ENCODE data around the gene NRCAM.
"Not testable (repeated sequence)": the region's sequence is repeated elsewhere in the genome, so short reads cannot be mapped to it uniquely, and the experiment has no call there.

The NRCAM gene

DNA sequence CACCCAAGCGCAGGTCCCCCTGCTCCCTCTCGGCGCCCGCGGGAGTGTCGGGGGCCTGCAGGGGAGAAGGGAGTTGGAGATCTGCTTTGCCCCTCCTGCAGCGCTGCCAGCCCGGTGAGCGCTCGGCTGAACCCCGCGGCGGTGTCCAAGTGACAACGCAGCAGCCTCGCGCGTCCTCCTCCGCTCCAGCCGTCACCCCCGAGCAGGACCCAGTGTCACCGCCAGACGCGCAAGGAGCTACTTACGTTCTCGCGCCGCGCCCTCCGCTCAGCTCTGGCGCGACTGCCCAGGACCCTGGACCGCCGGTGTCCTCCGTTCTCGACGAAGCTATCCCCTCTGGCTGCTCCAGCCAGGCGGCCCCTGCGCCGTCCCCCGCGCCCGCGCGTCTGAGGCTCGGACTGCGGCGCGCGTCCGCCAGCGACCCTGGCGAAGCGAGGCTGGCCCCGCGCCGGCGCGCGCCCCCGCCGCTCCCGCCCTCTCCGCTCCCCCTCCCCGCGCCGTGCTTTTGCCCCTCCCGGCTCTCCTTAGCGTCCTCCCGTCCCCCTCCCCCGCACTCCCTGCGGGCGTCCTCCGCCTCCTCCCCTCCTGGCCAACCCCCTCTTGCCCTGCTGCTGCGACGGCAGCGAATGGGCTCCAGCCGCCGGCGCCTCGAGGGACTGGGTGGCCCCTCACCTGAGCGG is at the start of gene NRCAM:
NRCAM (minus strand) TSS at position 439 of the 680 bp plus-strand sequence. CDS start 216,372 bp downstream, outside the sequence.
- no peak for DNase-seq

DNA sequence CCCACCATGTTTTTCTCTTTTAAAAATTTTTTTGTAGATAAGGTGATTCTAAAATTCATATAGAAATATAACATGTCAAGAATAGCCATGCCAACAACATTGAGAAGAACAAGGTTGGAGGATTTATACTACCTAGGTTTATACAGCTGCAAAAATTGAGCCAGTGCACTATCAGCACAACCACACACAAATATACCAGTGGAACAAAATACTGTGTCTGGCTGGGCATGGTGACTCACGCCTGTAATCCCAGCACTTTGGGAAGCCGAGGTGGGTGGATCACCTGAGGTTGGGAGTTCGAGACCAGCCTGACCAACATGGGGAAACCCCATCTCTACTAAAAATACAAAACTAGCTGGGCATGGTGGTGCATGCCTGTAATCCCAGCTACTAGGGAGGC is 48.3 kb upstream of the NRCAM start:
- DNase-seq = not testable (repeated sequence)

DNA sequence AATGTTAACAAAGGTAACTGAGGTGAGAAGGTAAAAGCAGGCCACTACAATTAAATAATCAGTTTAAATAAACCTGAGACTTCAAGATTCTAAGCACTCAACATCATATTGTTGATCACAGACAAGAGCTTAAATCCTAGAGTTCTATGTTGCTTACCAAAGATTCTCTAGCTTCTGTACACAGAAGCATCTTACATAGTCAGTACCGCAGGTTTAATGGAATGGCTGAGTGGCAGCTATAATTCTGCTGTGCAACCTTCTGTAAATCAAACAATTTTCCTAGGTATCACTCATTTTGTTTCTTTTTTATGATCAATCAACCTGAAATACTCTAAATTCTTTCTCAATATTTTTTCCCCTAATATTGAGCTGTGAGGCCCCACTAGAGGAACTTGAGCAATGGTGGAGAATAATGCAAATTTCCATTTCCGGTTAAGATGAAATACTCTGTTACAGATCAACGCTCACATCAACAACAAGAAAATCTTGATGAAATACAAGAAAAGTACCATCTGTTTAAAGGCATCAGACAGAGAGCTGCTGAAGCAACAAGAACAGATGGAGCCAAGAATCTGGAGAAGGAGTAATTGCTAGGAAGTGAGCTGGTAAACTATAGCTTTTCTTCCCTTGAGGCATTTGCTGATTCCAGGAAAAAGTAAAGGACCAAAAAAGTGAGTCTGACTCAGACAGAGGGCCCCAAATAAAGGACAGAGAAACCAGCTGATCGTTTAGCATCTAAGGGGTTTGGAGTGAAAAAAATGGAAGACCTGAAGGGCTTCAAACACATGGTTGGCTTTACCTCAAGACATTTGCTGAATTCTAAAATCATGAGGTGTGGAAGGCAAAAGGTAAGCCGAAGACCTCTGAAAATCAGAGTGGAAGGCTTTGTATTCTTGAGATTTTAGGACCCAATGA is 47.1 kb upstream of the NRCAM start:
- no peak for DNase-seq

DNA sequence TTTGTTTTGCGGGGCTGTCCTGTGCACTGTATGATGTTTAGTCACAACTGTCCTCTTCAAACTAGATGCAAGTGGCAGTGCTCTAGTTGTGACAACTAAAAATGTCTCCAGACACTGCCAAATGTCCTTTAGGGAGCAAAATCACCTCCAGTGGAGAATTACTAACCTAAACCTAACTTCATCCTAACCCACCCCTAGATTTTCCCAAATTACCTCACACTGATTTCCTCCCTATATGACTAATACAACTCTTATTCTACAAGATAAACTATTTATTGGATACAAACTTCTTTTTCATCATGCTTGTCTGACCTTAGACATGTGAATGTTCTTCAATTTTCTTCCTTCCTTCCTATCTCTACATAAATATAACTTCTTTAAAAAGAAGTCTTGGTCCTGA is 43.3 kb upstream of the NRCAM start:
- no peak for DNase-seq

DNA sequence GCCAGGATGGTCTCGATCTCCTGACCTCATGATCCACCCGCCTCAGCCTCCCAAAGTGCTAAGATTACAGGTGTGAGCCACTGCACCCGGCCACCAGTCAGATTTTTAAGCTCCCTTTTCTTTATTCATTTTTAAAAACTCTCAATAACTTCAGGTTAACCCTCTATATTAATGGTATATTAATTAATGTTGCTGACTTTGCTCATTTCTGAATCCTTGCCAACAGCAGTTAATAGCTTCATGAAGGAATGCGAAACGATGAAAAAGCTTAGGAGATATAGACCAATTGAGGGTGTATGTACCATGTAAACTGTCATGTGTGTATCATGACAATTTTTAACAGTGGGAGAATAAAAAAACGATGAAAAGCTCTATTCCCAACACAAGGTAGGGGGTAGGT is 42.2 kb upstream of the NRCAM start:
- no peak for DNase-seq

DNA sequence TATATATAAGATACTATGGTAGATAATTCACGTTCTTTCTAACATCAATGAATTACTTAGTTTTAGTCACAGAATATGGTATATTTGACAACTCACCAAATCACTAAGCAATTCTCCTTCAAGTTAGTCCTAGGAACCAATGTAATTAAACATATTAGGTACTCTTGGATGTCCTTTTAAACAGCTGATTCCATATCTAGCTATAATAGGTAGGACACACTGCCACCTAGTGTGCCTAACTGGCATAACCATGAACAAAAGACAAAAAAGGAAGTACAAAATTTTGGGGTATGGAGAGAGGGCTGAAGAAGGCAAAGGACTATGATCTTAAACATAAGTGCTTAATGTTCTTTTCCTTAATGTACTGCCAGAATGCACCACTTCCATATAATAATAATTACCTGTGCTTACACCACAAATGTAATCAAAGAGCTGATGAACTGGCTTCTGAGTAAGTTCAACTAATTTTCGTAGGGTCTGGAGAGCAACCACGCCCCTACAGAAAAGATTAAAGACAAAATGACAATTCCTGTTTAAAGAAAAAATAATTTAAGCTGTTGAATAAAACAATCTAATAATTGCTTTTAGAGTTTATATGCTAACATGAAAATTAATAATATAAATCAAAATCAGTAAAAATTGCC is 41.0 kb upstream of the NRCAM start:
- DNase-seq = peak in 1 of 4 experiments; percentile 3

DNA sequence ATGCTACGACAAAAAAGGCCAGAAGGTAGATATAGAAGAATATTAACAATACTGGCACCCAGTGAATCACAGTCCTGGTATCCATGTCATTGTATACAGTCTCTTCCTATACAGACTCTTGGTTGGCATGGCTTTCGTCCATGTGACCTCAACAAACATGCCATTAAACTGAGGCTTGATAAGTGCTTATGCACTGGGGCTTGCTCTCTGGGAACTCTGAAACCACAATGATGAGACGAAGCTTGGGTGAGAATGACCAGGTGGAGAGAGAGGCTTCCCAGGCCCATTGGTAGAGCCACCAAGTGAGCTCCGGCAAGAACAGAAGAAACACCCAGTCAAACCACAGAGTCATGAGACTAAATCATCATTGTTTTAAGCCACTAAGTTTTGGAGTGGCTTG is 36.5 kb upstream of the NRCAM start:
- no peak for DNase-seq

DNA sequence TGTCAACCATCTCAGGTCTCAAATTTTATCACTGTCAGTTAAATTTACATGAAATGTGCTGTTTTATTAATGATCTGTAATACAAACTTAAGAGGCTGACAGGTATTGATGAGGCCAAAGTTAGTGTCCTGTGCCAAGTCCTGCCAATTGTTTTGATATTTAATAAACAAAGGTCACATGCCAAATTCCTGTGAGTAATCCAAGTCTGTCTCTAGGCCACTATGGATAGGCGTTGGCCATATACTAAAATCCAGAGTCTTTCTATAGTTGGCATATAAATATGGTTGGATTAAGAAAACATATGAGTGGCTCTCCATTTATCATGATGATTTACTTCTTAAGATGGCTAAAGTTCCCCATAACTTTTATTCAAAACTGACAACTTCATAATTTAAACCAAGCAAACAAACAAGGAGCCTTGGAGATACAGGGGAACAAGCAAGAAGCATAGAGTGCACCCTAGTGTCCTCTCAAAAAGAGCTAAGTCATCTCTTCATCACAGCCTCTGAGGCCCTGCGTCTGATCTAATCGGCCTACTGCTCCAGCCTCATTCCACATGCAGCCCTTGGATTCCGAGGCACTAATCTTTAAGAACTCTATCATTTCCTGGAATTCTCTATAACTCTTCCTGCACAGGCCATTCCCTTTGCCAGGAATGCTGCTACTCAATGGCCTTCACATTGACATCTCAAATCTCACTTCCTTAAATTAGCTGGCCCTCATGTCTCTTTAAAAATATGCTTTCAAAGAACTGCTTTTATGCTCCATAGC is 32.7 kb upstream of the NRCAM start:
- no peak for DNase-seq

DNA sequence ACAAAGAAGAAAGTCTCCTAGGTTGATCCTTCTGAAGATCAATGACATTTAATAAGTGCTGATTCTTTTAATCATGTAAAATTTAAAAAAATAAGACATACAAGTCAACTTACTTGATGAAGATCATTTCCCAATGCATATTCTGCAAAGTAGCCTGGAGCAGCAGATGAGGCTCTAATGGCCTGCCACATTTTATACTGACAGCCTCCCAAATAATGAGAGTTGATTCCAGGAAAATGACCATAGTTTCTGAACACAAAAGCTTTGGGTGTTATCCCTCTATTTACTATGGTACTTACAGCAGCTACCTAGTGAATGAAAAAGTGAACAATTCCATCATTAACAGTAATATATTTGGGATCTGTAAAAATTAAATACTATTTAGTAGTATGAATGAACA is 31.4 kb upstream of the NRCAM start:
- no peak for DNase-seq

DNA sequence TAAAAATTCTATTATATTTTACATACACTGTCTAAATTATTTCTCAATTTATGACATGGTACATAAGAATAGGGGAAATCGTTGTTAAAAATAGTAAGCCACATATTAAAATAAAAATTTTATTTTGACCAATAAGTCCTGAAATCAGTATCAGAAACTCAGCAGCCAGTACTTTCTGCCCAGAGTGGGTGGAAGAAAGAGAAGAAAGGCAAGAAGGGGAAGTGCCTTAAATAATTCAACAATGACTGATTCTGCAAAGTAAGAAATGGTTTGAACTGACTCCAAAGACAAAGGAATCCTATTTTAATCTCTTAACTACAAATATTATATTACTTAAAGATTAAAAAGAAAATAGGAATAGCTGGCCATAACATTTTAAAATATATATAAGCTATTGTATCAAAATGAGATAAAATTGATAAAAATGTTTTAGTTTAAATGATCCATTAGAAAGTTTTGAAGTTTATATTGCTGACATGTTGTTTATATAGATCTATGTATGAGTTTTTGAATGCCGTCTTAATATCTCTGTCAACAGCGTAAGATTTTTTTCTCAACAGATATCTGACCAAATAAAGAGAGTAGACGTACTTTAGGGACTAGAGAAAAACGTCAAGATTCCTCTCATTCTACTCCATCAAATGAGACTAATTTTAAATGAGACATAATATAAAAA is 30.2 kb upstream of the NRCAM start:
- no peak for DNase-seq

DNA sequence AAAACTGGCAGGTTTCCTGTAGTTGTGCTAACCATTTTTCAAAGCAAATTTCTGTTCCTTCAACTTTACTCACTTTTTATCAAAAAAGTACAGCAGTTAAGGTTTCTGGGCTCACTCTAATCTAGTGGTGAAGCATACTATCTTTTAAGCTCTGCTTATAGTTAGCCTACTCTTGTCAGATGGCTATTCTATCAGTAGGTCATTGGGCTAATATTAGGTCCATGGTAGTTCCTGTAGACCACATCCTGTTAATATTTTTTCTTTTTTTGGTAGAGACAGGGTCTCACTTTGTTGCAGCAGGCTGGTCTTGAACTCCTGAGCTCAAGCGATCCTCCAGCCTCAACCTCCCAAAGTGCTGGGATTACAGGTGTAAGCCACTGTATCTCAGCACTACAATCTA is 27.9 kb upstream of the NRCAM start:
- no peak for DNase-seq

DNA sequence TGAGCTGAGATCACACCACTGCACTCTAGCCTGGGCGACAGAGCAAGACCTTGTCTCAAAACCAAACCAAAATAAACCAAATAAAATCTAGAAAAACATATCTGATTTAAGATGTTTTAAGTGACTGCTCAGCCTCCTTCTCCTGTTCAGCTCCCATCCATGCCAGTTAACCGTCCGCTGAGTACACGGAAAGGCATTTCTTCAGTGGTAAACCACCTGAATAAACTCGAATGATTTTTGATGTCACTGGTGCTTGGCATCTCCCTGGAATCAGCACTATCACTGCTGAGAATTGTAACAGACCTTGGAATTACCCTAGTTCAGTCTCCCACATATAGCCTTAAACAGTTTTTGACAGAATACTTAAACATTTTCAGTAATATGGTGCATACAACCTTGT is 24.1 kb upstream of the NRCAM start:
- no peak for DNase-seq

DNA sequence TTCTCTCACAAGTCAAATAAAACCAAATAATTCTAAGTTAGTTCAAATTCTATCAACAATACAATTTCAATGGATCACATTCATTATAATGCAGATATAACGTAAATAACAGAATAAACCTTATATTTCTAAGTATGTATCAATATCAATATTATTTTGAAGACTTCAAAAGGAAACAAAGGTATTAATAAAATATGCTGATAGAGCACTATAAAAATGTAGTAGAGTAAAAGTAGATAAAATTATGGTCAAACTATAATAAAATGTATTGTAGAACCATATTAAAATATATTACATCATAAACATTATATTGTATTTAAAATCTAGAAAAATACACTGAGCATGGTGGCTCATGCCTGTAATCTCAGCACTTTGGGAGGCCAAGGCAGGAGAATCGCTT is 23.5 kb upstream of the NRCAM start:
- DNase-seq = no peak

DNA sequence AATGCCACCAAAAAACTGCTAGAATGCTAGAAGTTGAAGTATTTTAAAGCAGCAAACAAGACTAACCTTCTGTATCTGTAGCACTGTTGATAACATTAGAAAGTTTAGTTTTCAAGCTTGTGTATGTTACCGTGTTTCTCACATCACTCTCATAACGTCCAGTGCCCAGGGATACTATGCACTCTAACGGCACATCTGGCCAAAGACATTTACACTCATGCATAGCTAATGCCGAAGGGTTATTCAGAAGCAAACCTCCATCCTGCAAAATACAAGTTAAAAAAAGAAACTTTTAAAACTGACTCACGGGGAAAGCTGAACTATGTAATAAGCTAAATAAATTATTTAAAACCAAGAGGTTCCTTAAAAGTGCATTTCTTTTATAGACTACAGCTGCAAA is 22.9 kb upstream of the NRCAM start:
- DNase-seq = no peak

DNA sequence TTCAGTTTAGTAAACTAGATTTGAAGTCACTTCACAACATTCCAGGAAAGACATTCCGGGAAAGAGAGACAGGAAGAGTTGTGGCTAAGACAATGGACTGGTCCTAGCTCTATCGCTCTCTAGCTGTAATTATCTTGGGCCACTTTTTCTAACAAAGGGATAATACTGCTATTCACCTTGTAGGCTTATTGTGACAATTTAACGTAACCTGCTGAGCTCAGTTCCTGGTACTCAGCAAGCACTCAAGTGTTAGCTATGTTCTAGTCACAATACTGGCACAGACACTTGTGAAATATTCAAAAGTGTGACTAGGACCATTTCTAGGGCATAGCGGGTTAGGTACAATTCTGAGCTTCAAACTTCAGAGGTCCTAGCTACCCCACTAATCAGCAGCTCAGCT is 12.0 kb upstream of the NRCAM start:
- DNase-seq = no peak

DNA sequence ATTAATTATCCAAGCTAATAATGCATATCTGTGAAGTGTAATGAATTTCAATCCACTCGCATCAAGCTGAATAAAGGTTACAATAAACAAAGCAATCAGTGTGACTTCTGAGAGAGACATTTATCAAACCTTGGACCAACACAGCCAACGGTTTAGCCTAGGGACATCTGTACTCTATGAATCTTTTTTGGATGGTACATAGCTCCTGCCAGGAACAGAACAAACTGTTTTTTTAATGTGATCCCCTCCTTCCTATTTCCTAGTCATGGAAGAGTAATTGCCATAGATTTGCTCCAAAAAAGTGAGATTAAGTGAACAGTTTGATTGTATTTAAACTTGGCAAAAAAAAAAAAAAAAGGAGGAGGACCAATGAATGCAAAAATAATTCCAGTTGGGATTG is 11.2 kb upstream of the NRCAM start:
- no peak for DNase-seq

DNA sequence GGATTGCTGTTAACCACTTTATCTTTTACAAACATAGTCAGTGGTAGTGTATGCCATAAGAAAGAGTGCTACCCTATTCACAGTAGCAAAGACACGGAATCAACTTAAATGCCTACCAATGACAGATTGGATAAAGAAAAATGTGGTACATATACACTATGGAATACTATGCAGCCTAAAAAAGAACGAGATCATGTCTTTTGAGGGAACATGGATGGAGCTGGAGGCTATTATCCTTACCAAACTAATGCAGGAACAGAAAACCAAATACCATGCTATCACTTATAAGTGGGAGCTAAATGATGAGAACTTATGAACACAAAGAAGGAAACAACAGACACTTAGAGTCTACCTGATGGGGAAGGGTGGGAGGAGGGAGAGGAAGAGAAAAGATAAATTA is 10.1 kb upstream of the NRCAM start:
- DNase-seq = not testable (repeated sequence)

DNA sequence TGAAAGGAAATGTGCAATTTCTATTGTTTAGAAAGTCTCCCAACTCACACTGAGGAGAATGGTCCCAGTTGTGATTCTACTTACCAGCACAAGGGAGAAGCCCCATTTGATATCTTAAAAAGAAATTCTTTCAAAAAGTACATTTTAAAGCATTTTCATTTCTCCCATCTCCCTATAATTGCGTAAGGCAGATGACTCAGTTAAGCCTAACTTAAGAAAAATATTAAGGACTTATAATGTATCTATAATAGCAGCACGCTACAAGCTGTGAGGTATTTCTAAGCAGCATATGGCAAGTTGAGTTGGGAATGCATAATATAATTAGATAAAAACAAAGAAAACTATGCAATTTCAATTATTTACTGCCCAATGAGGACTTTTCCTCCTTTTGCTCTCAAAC is 8.5 kb upstream of the NRCAM start:
- DNase-seq = no peak

DNA sequence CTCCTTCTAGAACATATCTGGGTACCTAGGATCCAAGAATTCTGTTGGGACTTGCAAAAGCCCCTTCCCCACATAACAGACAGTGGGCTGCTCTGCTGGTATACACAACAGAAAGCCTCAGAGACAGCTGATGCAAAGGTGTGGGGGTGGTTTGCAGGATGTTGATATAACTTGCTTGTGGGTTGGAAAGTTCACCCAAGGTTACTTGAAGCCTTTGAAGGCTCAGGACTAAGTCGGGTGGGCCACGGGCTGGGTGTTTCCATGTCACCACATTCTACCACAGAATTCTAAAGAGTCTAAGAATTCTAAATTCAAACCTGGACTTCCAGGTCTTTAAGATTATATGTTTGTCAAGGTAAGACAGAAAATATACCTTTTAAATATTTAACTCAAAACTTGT is 7.4 kb upstream of the NRCAM start:
- no peak for DNase-seq

DNA sequence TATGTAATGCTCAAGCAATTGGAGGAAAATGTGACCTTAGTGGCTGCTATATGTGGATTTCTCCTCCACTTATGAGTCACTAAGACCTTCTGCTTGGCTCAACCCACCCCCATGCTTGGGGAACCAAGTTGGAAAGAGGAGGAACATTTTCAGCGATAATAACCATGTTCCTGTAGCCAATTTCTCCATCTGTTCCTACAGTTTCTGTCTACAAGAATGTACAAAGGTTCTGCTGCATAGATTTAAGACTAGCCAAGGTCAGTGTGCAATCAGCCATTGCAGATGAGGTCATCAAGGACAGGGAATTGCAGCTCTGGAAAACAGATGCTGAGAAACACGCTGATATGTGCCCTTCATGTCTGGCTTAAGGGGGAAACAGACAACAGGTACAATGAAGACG is 5.6 kb upstream of the NRCAM start:
- no peak for DNase-seq

DNA sequence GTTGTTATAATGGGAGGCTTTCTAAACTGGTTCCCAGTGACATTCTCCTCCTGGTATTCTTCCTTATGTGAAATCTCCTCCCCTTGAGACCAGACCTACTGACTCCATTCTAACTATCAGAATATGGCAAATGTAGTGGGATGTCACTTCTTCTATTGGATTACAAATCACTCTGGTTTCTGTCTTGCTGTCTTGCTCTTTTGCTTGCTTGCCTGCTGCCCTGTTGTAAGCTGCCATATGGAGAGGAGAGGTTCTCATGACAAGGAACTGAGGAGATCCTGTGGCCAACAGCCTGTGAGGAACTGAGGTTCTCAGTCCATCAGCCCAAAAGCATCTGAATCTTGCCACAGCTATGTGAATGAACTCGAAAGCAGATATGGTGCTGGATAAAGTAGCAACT is 4.7 kb upstream of the NRCAM start:
- no peak for DNase-seq

DNA sequence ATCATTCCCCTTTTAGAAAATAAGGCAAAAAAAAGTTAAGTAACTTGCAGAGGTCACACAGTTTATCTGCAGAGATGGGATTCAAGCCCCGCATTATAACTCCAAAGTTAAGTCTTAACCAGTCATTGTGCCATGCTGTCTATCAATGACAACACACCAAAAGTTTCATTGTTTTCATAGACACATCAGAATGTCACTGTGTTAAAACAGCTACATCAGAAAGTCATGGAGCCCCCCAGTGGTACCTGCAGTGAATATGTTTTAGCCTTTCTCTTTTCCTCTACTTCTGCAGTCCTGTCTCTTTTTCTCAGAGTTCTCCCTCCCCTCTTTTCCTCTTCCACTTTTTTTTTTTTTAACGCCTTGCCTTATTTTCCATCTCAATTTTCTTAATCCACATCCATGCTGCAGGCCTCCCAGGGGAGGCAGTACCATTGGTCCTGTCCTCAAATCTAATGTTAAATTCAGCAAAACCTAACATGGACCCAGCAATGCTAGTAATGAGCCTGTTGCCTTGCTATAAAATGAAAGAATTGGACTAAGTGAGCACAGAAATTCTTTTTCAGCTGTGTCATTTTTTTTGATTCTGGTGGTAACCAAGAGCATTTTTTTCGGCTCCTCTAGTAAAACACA is 3.8 kb upstream of the NRCAM start:
- DNase-seq = no peak
